DND-41 (cell line): ENCODE results near the gene ELK4.

Experiments
- ATAC-seq: fragments of 200-7000 bp; cut with Tn5 transposase; 3 replicates; pipeline ENCODE4 v1.9.1; 2021; ENCODE audit warnings: low read depth; ENCODE audit not compliant: insufficient read depth
- DNase-seq: peaks from one replicate; pipeline ENCODE4 v3.0.0-alpha.2; 2020
- H2AFZ ChIP-seq: 2 replicates; pipeline ENCODE4 v1.6.0; 2012; ENCODE audit warnings: low read depth, low read length
- H3K27ac ChIP-seq: 2 replicates; pipeline ENCODE4 v1.5.1; 2012; ENCODE audit warnings: low read length, inconsistent platforms
- H3K27me3 ChIP-seq: fragments of 200-600 bp; sonication (generic); 2 replicates; pipeline ENCODE4 v1.6.0; 2012; ENCODE audit warnings: low read length, mild to moderate bottlenecking, inconsistent platforms; ENCODE audit not compliant: insufficient read depth, poor library complexity
- H3K36me3 ChIP-seq: 2 replicates; pipeline ENCODE4 v1.5.1; 2012; ENCODE audit warnings: low read length, inconsistent platforms; ENCODE audit not compliant: insufficient read depth
- H3K4me1 ChIP-seq: 2 replicates; pipeline ENCODE4 v1.5.1; 2012; ENCODE audit warnings: mild to moderate bottlenecking, low read length; ENCODE audit not compliant: insufficient read depth
- H3K4me2 ChIP-seq: 2 replicates; pipeline ENCODE4 v1.6.0; 2012; ENCODE audit warnings: mild to moderate bottlenecking, moderate library complexity, low read length, inconsistent platforms; ENCODE audit not compliant: insufficient read depth
- H3K4me3 ChIP-seq, 2 experiments: fragments of 200-600 bp in 1 of 2; shearing (Covaris generic) in 1 of 2; 2 replicates each; pipeline ENCODE4 v1.5.1; 2012 to 2016; ENCODE audit warnings: inconsistent platforms in 2 of 2, low read length in 2 of 2, mild to moderate bottlenecking in 2 of 2, low read depth in 1 of 2, moderate library complexity in 1 of 2
- H3K79me2 ChIP-seq: 2 replicates; pipeline ENCODE4 v1.6.0; 2012; ENCODE audit warnings: low read length, inconsistent platforms; ENCODE audit not compliant: insufficient read depth
- H3K9ac ChIP-seq: 2 replicates; pipeline ENCODE4 v1.6.0; 2012; ENCODE audit warnings: low read depth, mild to moderate bottlenecking, inconsistent platforms, low read length, moderate library complexity
- H3K9me3 ChIP-seq: 2 replicates; pipeline ENCODE4 v1.5.1; 2012; ENCODE audit warnings: low read length, moderate library complexity, mild to moderate bottlenecking, inconsistent platforms; ENCODE audit not compliant: insufficient read depth, severe bottlenecking
- H4K20me1 ChIP-seq: 2 replicates; pipeline ENCODE4 v1.6.0; 2012; ENCODE audit warnings: low read length; ENCODE audit not compliant: insufficient read depth
- CTCF ChIP-seq: IDR thresholded peaks from 2 replicates; pipeline ENCODE4 v1.5.1; 2012; ENCODE audit warnings: borderline replicate concordance, low read length, moderate library complexity, mild to moderate bottlenecking; ENCODE audit not compliant: poor library complexity, severe bottlenecking; ENCODE audit errors: extremely low read depth
- EZH2 ChIP-seq: IDR thresholded peaks from 3 replicates; pipeline ENCODE4 v1.6.1; 2012; ENCODE audit warnings: borderline replicate concordance, low read depth, mild to moderate bottlenecking, moderate library complexity, low read length, inconsistent platforms; ENCODE audit not compliant: severe bottlenecking

Gene ELK4

GRCh38 chr1:205669341-205670149, 37.7 kb upstream of the ELK4 start:
- H3K36me3 ChIP-seq = no peaks in the 10 kb centered on the region
- no peaks in the 10 kb centered on the region for H3K4me1 ChIP-seq
- ATAC-seq = no peak
- H2AFZ ChIP-seq = no peak overlapping the region
- H3K4me2 ChIP-seq = no peak overlapping the region
- peaks cover 8% of the 10 kb centered on the region for H4K20me1 ChIP-seq
- no peak overlapping the region for H3K27ac ChIP-seq
- no peaks in the 10 kb centered on the region for H3K9me3 ChIP-seq
- H3K27me3 ChIP-seq = peaks cover 19% of the 10 kb centered on the region
- H3K4me3 ChIP-seq = no peak overlapping the region
- no peaks in the 10 kb centered on the region for H3K79me2 ChIP-seq
- DNase-seq = no peak
- no peak overlapping the region for H3K9ac ChIP-seq
- TF ChIP-seq EZH2 (no peak), CTCF (no peak)

GRCh38 chr1:205668951-205669340, 37.1 kb upstream of the ELK4 start:
- TF ChIP-seq EZH2 = no peak
- no peak for TF ChIP-seq CTCF
- Histone ChIP-seq H3K4me1 (no peaks in the 10 kb centered on the region), H3K4me3 (no peak overlapping the region), H3K9ac (no peak overlapping the region), H3K27me3 (peaks cover 19% of the 10 kb centered on the region), H3K36me3 (no peaks in the 10 kb centered on the region), H3K9me3 (no peaks in the 10 kb centered on the region), H2AFZ (no peak overlapping the region), H3K4me2 (no peak overlapping the region), H3K79me2 (no peaks in the 10 kb centered on the region), H4K20me1 (peaks cover 8% of the 10 kb centered on the region), H3K27ac (no peak overlapping the region)
- ATAC-seq (no peak), DNase-seq (no peak)

GRCh38 chr1:205667909-205668643, 36.3 kb upstream of the ELK4 start:
- Histone ChIP-seq H3K4me3 (no peak overlapping the region), H3K36me3 (no peaks in the 10 kb centered on the region), H3K27me3 (peaks cover 17% of the 10 kb centered on the region), H2AFZ (no peak overlapping the region), H3K9me3 (no peaks in the 10 kb centered on the region), H3K4me2 (no peak overlapping the region), H3K79me2 (no peaks in the 10 kb centered on the region), H3K27ac (no peak overlapping the region), H3K4me1 (no peaks in the 10 kb centered on the region), H4K20me1 (peaks cover 8% of the 10 kb centered on the region), H3K9ac (no peak overlapping the region)
- TF ChIP-seq CTCF = no peak
- no peak for TF ChIP-seq EZH2
- DNase-seq (no peak), ATAC-seq (no peak)
